SK-N-MC (cell line): ENCODE results near the gene HPN.

Experiments
- EZH2 ChIP-seq: fragments of 200-600 bp; sonication (generic); IDR thresholded peaks from one replicate; pipeline ENCODE4 v1.6.1; 2017; ENCODE audit warnings: antibody characterized with exemption
- FOXP2 ChIP-seq: optimal IDR thresholded peaks from 2 replicates; pipeline ENCODE3; 2011; ENCODE audit warnings: mild to moderate bottlenecking, moderate library complexity; ENCODE audit not compliant: insufficient read depth; ENCODE audit errors: extremely low read length, control extremely low read depth
- POLR2AphosphoS5 ChIP-seq: IDR thresholded peaks from 2 replicates; pipeline ENCODE4 v1.6.1; 2012; ENCODE audit warnings: mild to moderate bottlenecking, low read depth, low read length, borderline replicate concordance

DNA sequence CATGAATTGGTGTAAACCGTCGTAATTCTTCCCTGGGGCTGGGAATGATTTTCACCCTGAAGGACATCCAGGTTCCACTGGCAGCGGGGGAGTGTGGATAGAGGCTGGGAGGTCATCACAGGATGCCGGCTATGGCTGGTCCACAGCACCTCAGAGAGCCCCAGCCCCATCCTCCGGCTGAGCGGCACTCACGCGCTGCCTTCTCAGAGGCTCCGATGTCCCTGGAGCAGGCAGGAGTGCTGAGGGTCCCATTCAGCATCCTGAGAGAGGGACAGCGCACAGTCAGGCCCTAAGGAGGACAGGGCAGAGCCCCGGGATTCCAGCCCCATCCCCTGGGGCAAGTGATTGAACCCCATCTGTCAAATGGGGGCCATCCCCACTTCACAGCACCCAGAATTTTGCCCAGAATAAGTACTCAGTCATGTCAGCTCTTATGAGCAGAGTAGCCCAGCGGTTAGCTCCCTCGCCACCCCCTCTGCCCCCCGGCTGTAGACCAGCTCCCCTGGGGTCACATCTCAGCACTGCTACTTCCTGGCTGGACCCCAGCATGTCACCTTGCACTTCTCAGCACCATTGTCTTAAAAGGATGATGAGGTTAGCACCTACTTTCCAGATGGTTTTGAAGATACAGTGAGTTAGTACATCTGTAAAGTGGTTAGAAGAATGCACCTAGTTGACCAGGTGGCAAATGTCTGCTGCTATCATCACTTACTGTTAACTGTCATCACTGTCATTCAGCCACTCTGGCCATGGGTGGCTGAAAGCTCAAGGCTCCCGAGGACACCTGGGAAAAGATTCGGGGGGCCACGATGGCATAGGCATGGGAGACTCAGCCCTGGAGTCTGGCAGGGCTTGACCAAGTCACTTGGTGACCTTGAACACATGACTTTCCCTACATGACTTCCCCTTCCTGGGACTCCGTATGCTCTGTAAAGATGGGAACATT, 29.5 kb upstream of the HPN start:
- TF ChIP-seq POLR2AphosphoS5 = no peak
- no peak for TF ChIP-seq EZH2
- no peak for TF ChIP-seq FOXP2
